ENCODE measurements around the gene EYA3.

EYA3 gene

DNA sequence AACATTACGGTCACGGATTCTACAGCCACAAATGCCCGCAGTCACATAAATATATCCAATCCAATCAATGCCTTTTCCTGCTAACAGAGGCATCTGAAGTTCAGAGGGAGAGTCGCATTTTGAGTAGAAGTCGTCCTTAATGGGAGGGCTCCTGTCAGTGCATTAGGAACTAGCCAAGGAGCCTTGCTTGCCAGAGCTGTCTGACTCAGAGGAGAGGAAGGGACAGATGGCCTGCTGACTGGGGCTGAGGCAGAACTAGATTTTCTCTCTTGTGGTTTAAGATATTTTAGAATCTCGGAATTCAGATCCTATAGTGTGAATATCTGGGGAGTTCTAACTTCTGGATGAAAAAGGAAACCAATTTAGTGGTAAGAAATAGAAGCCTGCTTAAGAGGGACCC, 118.0 kb downstream of the EYA3 start:
- no peak for DNase-seq
- Histone ChIP-seq H4K12ac (ENCODE audit: low read depth, low read length) (no peak overlapping the region), H3K9ac (ENCODE audit: low read length) (no peak overlapping the region), H3K4ac (ENCODE audit: low read depth, low read length) (no peak overlapping the region), H3K23ac (ENCODE audit: low read length) (no peak overlapping the region), H4K91ac (ENCODE audit: low read depth, low read length) (no peak overlapping the region), H2AK5ac (ENCODE audit: low read length) (no peak overlapping the region), H3K27me3 (ENCODE audit: insufficient read depth, low read length) (no peaks in the 10 kb centered on the region), H2BK120ac (ENCODE audit: insufficient read depth, low read length, poor library complexity) (no peak overlapping the region), H3K14ac (ENCODE audit: low read length) (no peak overlapping the region), H3K36me3 (ENCODE audit: control insufficient read depth in 1 of 2, insufficient read depth in 2 of 2, low read length in 2 of 2) (peaks cover 16 to 22% of the 10 kb centered on the region in 2 experiments), H3K9me3 (ENCODE audit: insufficient read depth, low read depth, low read length) (peaks cover 3% of the 10 kb centered on the region), H4K8ac (ENCODE audit: low read depth, low read length) (no peak overlapping the region), H3K79me1 (ENCODE audit: low read length) (no peaks in the 10 kb centered on the region), H3K79me2 (ENCODE audit: control insufficient read depth, insufficient read depth, low read length, poor library complexity) (no peaks in the 10 kb centered on the region), H2BK5ac (ENCODE audit: low read depth, low read length, poor library complexity) (no peak overlapping the region), H2BK12ac (ENCODE audit: low read length) (no peak overlapping the region), H2AFZ (ENCODE audit: insufficient read depth, low read length, poor library complexity) (no peak overlapping the region), H3K4me1 (ENCODE audit: control insufficient read depth in 1 of 2, insufficient read depth in 2 of 2, low read length in 2 of 2) (peaks cover 3 to 11% of the 10 kb centered on the region in 2 experiments), H3K27ac (ENCODE audit: low read depth, low read length) (no peak overlapping the region), H3K4me2 (ENCODE audit: low read length) (no peak overlapping the region), H3K18ac (ENCODE audit: low read length) (no peak overlapping the region), H3K4me3 (ENCODE audit: low read depth, low read length) (no peak overlapping the region)
- no CpG with 5 or more reads among the region's 6 CpGs for WGBS (ENCODE audit: extremely low coverage, insufficient coverage, insufficient read length)

DNA sequence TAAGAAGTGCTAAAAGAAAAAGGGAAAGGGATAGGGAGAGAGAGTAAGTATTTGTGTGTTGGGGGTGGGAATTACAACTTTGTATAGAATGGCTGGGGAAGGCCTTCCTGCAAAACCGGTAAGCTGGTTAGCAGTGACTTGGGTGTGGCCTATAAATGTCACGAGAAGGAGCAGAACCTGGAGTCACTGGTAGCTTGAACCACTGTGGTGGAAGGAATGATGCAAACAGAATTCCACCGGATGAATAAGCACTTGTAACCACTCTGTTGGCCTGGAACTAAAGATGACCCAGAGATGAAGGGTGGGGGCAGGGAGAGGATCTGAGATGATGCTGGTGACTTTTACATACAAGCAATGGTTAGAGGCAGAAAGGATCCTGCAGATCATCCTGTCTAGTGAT, 119.7 kb downstream of the EYA3 start:
- Histone ChIP-seq H3K23ac (ENCODE audit: low read length) (no peak overlapping the region), H3K79me2 (ENCODE audit: control insufficient read depth, insufficient read depth, low read length, poor library complexity) (no peaks in the 10 kb centered on the region), H3K4me1 (ENCODE audit: control insufficient read depth in 1 of 2, insufficient read depth in 2 of 2, low read length in 2 of 2) (peaks cover 3 to 11% of the 10 kb centered on the region in 2 experiments), H3K9me3 (ENCODE audit: insufficient read depth, low read depth, low read length) (peaks cover 3% of the 10 kb centered on the region), H2BK120ac (ENCODE audit: insufficient read depth, low read length, poor library complexity) (no peak overlapping the region), H3K18ac (ENCODE audit: low read length) (no peak overlapping the region), H4K12ac (ENCODE audit: low read depth, low read length) (no peak overlapping the region), H2BK5ac (ENCODE audit: low read depth, low read length, poor library complexity) (no peak overlapping the region), H3K79me1 (ENCODE audit: low read length) (no peaks in the 10 kb centered on the region), H3K27ac (ENCODE audit: low read depth, low read length) (peak overlapping the region; percentile 36), H2AFZ (ENCODE audit: insufficient read depth, low read length, poor library complexity) (no peak overlapping the region), H3K4me3 (ENCODE audit: low read depth, low read length) (no peak overlapping the region), H3K14ac (ENCODE audit: low read length) (no peak overlapping the region), H3K4me2 (ENCODE audit: low read length) (no peak overlapping the region), H2BK12ac (ENCODE audit: low read length) (no peak overlapping the region), H4K91ac (ENCODE audit: low read depth, low read length) (no peak overlapping the region), H3K4ac (ENCODE audit: low read depth, low read length) (no peak overlapping the region), H2AK5ac (ENCODE audit: low read length) (no peak overlapping the region), H3K27me3 (ENCODE audit: insufficient read depth, low read length) (no peaks in the 10 kb centered on the region), H3K36me3 (ENCODE audit: control insufficient read depth in 1 of 2, insufficient read depth in 2 of 2, low read length in 2 of 2) (peaks cover 16 to 31% of the 10 kb centered on the region in 2 experiments), H4K8ac (ENCODE audit: low read depth, low read length) (no peak overlapping the region), H3K9ac (ENCODE audit: low read length) (no peak overlapping the region)
- no CpG with 5 or more reads among the region's 3 CpGs for WGBS (ENCODE audit: extremely low coverage, insufficient coverage, insufficient read length)
- DNase-seq, result peak; percentile 78 to 87

DNA sequence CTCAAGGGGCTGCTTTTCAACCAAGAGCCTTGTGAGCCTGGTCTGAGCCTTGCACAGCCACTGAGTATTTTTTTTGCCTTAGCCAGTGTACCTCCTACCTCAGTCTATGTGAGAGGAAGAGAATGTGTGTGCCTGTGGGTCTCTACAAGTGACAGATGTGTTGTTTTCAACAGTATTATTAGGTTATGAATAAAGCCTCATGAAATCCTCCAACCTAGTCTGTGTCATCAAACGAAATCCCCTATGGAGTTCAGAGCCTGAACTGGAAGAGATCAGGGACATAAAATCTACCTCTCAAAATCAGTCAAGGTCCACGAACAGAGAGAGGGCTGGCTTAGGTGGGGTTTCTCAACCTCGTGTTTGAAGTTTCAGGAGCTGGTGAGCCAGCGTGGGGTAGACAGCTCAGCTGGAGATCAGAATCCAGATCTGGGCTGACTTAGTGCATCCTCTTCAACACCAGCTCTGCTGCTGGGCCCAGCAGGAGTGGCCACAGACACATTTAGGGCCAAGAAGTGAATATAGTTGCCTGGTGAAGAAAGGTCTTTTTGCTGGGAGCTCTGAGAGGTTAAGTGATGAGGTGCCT, 120.4 kb downstream of the EYA3 start:
- H3K4me1 ChIP-seq (ENCODE audit: control insufficient read depth in 1 of 2, insufficient read depth in 2 of 2, low read length in 2 of 2), result peaks cover 3 to 11% of the 10 kb centered on the region in 2 experiments
- no peak overlapping the region for H3K4ac ChIP-seq (ENCODE audit: low read depth, low read length)
- no peak overlapping the region for H2BK12ac ChIP-seq (ENCODE audit: low read length)
- H3K27ac ChIP-seq (ENCODE audit: low read depth, low read length), result peak overlapping the region; percentile 36
- peaks cover 14 to 34% of the 10 kb centered on the region in 2 experiments for H3K36me3 ChIP-seq (ENCODE audit: control insufficient read depth in 1 of 2, insufficient read depth in 2 of 2, low read length in 2 of 2)
- H2BK120ac ChIP-seq (ENCODE audit: insufficient read depth, low read length, poor library complexity), result peak overlapping the region; percentile 2
- H2AFZ ChIP-seq (ENCODE audit: insufficient read depth, low read length, poor library complexity), result no peak overlapping the region
- H4K91ac ChIP-seq (ENCODE audit: low read depth, low read length), result peak overlapping the region; percentile 8
- H4K12ac ChIP-seq (ENCODE audit: low read depth, low read length), result no peak overlapping the region
- no peak overlapping the region for H3K14ac ChIP-seq (ENCODE audit: low read length)
- no peaks in the 10 kb centered on the region for H3K79me2 ChIP-seq (ENCODE audit: control insufficient read depth, insufficient read depth, low read length, poor library complexity)
- no peak overlapping the region for H3K9ac ChIP-seq (ENCODE audit: low read length)
- H2BK5ac ChIP-seq (ENCODE audit: low read depth, low read length, poor library complexity), result no peak overlapping the region
- no CpG with 5 or more reads among the region's 4 CpGs for whole genome bisulfite sequencing (ENCODE audit: extremely low coverage, insufficient coverage, insufficient read length)
- no peaks in the 10 kb centered on the region for H3K27me3 ChIP-seq (ENCODE audit: insufficient read depth, low read length)
- no peak overlapping the region for H2AK5ac ChIP-seq (ENCODE audit: low read length)
- no peak overlapping the region for H4K8ac ChIP-seq (ENCODE audit: low read depth, low read length)
- no peaks in the 10 kb centered on the region for H3K79me1 ChIP-seq (ENCODE audit: low read length)
- H3K9me3 ChIP-seq (ENCODE audit: insufficient read depth, low read depth, low read length), result peaks cover 3% of the 10 kb centered on the region
- H3K4me2 ChIP-seq (ENCODE audit: low read length), result no peak overlapping the region
- no peak overlapping the region for H3K18ac ChIP-seq (ENCODE audit: low read length)
- no peak overlapping the region for H3K4me3 ChIP-seq (ENCODE audit: low read depth, low read length)
- H3K23ac ChIP-seq (ENCODE audit: low read length), result no peak overlapping the region
- no peak for DNase-seq

DNA sequence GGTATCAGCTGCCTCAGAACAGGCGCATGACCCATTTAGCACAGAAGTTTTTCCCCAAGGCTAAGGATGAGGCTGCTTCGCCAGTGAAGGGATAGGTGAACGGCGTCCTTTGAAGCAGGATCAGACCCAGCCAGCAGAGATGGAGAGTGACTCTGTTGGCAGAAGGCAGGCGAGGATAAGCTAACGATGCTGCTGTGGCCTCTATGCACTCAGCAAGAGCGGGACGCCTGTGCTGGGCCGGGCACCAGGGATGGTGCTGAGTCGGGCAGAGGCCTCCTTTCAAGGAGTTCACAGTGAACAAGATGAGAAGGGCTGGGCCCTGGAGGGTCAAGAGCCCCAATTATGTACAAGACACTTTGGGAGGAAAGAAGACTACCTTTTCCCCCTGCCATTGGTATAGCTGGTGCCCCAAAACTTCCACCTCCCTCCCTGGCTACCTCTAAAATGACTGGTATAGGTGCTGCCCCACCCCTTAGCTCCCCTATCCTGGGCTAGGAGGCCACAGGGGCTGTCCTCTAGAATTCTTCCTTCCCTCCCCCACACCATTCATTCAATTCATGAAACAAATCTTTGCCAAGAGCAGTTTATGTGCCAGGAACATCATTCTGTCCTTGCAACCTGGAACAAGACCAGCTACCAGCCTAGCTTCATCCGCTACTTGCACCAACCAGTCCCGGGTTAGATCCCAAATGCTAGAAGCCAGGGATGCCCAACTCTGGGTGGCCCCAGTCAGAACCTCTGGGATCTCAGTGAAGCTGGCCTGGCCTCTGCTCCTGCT, 121.1 kb downstream of the EYA3 start:
- Histone ChIP-seq H3K4me1 (ENCODE audit: control insufficient read depth in 1 of 2, insufficient read depth in 2 of 2, low read length in 2 of 2) (peaks cover 3 to 11% of the 10 kb centered on the region in 2 experiments), H2BK12ac (ENCODE audit: low read length) (no peak overlapping the region), H3K4me3 (ENCODE audit: low read depth, low read length) (no peak overlapping the region), H3K4ac (ENCODE audit: low read depth, low read length) (no peak overlapping the region), H2AFZ (ENCODE audit: insufficient read depth, low read length, poor library complexity) (no peak overlapping the region), H3K36me3 (ENCODE audit: control insufficient read depth in 1 of 2, insufficient read depth in 2 of 2, low read length in 2 of 2) (peaks cover 12 to 28% of the 10 kb centered on the region in 2 experiments), H3K4me2 (ENCODE audit: low read length) (no peak overlapping the region), H3K79me1 (ENCODE audit: low read length) (no peaks in the 10 kb centered on the region), H3K27ac (ENCODE audit: low read depth, low read length) (no peak overlapping the region), H4K91ac (ENCODE audit: low read depth, low read length) (peak overlapping the region; percentile 8), H3K79me2 (ENCODE audit: control insufficient read depth, insufficient read depth, low read length, poor library complexity) (no peaks in the 10 kb centered on the region), H4K8ac (ENCODE audit: low read depth, low read length) (no peak overlapping the region), H3K14ac (ENCODE audit: low read length) (no peak overlapping the region), H2AK5ac (ENCODE audit: low read length) (no peak overlapping the region), H3K9ac (ENCODE audit: low read length) (no peak overlapping the region), H4K12ac (ENCODE audit: low read depth, low read length) (no peak overlapping the region), H2BK5ac (ENCODE audit: low read depth, low read length, poor library complexity) (no peak overlapping the region), H3K27me3 (ENCODE audit: insufficient read depth, low read length) (no peaks in the 10 kb centered on the region), H3K9me3 (ENCODE audit: insufficient read depth, low read depth, low read length) (peaks cover 3% of the 10 kb centered on the region), H3K18ac (ENCODE audit: low read length) (no peak overlapping the region), H2BK120ac (ENCODE audit: insufficient read depth, low read length, poor library complexity) (no peak overlapping the region), H3K23ac (ENCODE audit: low read length) (no peak overlapping the region)
- no CpG with 5 or more reads among the region's 12 CpGs for WGBS (ENCODE audit: extremely low coverage, insufficient coverage, insufficient read length)
- no peak for DNase-seq

Measured in trophoblast cell (in vitro differentiated cells and primary cell).